ENCODE results near the gene ZNF653. TPM values are rescaled to one million over a fixed set of nuclear protein-coding genes. Genes with fewer than 3 reads are reported as not detected.

ZNF653 gene
- total and polyA plus RNA-seq, 9 of the 15 experiments (the other 6 are each of a cell fraction or from before 2014, with no cell fraction given) = 1.6 to 8.0 (median 4.2) TPM; not detected in 2

DNA sequence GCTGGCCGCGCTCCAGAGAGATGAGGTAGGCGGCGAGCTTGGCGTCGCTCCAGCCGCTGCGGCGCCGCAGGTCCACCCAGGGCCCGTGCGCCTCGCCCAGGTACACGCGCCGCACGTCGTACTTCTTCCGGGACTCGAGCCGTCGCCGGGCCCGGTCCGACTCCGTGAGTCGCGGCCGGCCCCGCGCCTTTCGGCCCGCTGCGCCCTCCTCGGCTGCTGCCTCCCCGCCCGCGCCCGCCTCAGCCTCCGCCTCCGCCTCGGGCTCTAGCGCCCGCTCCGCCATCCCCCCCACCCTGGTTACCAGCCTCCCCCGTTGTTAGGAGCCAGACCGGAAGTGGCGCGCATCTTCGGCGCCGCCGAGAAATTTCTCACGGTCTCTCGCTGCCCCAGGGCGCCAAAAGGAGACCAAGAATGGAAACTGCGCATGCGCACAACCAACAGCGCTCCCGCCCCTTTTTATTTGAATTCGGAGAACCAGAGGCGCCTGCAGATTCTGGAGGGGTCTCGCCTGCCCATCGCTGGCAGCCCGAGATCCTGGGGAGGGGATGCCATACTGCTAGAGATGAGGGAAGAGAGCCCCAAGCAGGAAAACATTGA is at the start of gene ZNF653 (continued):
- TF ChIP-seq, protein P1, sequence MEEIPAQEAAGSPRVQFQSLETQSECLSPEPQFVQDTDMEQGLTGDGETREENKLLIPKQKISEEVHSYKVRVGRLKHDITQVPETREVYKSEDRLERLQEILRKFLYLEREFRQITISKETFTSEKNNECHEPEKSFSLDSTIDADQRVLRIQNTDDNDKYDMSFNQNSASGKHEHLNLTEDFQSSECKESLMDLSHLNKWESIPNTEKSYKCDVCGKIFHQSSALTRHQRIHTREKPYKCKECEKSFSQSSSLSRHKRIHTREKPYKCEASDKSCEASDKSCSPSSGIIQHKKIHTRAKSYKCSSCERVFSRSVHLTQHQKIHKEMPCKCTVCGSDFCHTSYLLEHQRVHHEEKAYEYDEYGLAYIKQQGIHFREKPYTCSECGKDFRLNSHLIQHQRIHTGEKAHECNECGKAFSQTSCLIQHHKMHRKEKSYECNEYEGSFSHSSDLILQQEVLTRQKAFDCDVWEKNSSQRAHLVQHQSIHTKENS (CRISPR knock-in tag; IDR thresholded peaks at IDR 0.05) = no peak
- no peak for TF ChIP-seq TAF9B (IDR thresholded peaks at IDR 0.05; ENCODE audit: partially characterized antibody)
- TF ChIP-seq, protein P2, sequence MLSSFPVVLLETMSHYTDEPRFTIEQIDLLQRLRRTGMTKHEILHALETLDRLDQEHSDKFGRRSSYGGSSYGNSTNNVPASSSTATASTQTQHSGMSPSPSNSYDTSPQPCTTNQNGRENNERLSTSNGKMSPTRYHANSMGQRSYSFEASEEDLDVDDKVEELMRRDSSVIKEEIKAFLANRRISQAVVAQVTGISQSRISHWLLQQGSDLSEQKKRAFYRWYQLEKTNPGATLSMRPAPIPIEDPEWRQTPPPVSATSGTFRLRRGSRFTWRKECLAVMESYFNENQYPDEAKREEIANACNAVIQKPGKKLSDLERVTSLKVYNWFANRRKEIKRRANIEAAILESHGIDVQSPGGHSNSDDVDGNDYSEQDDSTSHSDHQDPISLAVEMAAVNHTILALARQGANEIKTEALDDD (IDR thresholded peaks at IDR 0.05) = no peak
- no peak for TF ChIP-seq ILK (tag; IDR thresholded peaks at IDR 0.05; ENCODE audit: borderline replicate concordance, low read depth)
- TF ChIP-seq, protein P3, sequence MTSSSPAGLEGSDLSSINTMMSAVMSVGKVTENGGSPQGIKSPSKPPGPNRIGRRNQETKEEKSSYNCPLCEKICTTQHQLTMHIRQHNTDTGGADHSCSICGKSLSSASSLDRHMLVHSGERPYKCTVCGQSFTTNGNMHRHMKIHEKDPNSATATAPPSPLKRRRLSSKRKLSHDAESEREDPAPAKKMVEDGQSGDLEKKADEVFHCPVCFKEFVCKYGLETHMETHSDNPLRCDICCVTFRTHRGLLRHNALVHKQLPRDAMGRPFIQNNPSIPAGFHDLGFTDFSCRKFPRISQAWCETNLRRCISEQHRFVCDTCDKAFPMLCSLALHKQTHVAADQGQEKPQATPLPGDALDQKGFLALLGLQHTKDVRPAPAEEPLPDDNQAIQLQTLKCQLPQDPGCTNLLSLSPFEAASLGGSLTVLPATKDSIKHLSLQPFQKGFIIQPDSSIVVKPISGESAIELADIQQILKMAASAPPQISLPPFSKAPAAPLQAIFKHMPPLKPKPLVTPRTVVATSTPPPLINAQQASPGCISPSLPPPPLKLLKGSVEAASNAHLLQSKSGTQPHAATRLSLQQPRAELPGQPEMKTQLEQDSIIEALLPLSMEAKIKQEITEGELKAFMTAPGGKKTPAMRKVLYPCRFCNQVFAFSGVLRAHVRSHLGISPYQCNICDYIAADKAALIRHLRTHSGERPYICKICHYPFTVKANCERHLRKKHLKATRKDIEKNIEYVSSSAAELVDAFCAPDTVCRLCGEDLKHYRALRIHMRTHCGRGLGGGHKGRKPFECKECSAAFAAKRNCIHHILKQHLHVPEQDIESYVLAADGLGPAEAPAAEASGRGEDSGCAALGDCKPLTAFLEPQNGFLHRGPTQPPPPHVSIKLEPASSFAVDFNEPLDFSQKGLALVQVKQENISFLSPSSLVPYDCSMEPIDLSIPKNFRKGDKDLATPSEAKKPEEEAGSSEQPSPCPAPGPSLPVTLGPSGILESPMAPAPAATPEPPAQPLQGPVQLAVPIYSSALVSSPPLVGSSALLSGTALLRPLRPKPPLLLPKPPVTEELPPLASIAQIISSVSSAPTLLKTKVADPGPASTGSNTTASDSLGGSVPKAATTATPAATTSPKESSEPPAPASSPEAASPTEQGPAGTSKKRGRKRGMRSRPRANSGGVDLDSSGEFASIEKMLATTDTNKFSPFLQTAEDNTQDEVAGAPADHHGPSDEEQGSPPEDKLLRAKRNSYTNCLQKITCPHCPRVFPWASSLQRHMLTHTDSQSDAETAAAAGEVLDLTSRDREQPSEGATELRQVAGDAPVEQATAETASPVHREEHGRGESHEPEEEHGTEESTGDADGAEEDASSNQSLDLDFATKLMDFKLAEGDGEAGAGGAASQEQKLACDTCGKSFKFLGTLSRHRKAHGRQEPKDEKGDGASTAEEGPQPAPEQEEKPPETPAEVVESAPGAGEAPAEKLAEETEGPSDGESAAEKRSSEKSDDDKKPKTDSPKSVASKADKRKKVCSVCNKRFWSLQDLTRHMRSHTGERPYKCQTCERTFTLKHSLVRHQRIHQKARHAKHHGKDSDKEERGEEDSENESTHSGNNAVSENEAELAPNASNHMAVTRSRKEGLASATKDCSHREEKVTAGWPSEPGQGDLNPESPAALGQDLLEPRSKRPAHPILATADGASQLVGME (CRISPR knock-in tag; IDR thresholded peaks at IDR 0.05) = no peak
- no peak for TF ChIP-seq ZBTB5 (IDR thresholded peaks at IDR 0.05)
- TF ChIP-seq MECOM (CRISPR knock-in tag; IDR thresholded peaks at IDR 0.05) = no peak
- TF ChIP-seq NFE2 (IDR thresholded peaks at IDR 0.05; ENCODE audit: low read depth) = no peak
- TF ChIP-seq SNRNP70 (optimal IDR thresholded peaks at IDR 0.05; ENCODE audit: low read depth, low read length) = no peak
- no peak for TF ChIP-seq CBX3 (IDR thresholded peaks at IDR 0.05; ENCODE audit: borderline replicate concordance in 1 of 2, low read length in 2 of 2)

All from K562 (cell line).